NB4 (cell line): ENCODE results near the gene LYRM1.

Experiments used
- TF ChIP-seq, protein P1 (sequence below): IDR thresholded peaks from 2 replicates; pipeline ENCODE4 v1.6.1; 2011; ENCODE audit warnings: low read depth, low read length
- TF ChIP-seq, protein P2 (sequence below): IDR thresholded peaks from one replicate; pipeline ENCODE4 v1.5.1; 2012; ENCODE audit warnings: low read depth, low read length

DNA sequence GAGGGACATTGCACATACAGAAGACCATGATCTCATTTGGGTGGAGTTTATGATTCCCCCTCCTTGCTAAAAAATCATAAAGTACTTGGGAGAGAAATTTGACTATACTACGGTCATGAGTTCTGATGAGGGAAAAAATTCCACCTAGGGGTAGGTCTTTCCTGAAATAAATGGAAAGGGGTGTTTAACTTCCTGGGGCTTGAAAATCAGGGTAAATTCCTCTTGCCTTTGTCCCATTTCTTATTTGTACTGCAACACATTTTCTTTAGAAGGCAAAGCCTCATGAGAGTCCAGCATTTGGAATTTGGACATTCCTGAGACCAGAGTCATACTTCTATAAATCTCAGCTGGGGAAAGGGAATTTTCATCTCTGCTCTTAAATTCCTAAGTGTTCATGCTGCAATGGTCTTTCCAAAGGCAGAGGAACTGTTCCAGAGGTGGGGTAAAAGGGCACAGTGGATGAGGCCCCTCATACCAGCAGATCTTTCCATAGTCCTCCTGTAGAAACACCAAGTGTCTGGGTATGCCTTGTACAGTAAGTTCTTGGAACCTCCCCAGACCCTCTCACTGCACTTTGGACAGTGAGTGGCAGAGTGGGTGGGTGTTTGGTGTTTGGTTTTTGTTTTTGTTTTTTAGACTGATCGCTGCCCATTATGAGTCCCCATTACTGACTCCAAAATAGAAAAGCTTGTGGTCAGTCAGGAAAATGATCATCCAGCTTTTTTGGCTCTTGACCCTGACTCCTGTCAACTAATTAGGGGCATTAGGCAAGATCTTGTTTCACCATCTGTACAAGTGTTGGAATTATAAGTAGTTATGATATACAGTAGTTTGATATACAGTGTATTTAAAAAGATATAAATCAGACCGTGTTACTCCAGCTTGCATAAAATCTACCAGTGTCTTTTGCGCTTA is 6.0 kb downstream of the LYRM1 start:
- TF ChIP-seq, protein P1, sequence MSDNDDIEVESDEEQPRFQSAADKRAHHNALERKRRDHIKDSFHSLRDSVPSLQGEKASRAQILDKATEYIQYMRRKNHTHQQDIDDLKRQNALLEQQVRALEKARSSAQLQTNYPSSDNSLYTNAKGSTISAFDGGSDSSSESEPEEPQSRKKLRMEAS = no peak
- TF ChIP-seq, protein P2, sequence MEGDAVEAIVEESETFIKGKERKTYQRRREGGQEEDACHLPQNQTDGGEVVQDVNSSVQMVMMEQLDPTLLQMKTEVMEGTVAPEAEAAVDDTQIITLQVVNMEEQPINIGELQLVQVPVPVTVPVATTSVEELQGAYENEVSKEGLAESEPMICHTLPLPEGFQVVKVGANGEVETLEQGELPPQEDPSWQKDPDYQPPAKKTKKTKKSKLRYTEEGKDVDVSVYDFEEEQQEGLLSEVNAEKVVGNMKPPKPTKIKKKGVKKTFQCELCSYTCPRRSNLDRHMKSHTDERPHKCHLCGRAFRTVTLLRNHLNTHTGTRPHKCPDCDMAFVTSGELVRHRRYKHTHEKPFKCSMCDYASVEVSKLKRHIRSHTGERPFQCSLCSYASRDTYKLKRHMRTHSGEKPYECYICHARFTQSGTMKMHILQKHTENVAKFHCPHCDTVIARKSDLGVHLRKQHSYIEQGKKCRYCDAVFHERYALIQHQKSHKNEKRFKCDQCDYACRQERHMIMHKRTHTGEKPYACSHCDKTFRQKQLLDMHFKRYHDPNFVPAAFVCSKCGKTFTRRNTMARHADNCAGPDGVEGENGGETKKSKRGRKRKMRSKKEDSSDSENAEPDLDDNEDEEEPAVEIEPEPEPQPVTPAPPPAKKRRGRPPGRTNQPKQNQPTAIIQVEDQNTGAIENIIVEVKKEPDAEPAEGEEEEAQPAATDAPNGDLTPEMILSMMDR = no peak
